Left renal cortex interstitium (tissue), 4 donors: ENCODE results near the gene PLB1. TPM values are rescaled to one million over a fixed set of nuclear protein-coding genes. Genes with fewer than 3 reads are reported as not detected.

Experiments
- DNase-seq, 4 donors: peaks; one replicate each; pipeline ENCODE4 v3.0.0-alpha.2; 2013; ENCODE audit warnings: low read depth in 4 of 4, low spot score in 2 of 4, missing footprints in 1 of 4
- polyA plus RNA-seq, 4 donors: library from polyadenylated mRNA; unstranded; fragments of 120-200 nt; gene quantifications; one replicate each; pipeline ENCODE4 v1.2.1, GENCODE V29; 2013; ENCODE audit not compliant: insufficient read length in 4 of 4

PLB1 gene
- polyA plus RNA-seq, 4 donors, result 0.84 to 1.7 (median 1.4) TPM

DNA sequence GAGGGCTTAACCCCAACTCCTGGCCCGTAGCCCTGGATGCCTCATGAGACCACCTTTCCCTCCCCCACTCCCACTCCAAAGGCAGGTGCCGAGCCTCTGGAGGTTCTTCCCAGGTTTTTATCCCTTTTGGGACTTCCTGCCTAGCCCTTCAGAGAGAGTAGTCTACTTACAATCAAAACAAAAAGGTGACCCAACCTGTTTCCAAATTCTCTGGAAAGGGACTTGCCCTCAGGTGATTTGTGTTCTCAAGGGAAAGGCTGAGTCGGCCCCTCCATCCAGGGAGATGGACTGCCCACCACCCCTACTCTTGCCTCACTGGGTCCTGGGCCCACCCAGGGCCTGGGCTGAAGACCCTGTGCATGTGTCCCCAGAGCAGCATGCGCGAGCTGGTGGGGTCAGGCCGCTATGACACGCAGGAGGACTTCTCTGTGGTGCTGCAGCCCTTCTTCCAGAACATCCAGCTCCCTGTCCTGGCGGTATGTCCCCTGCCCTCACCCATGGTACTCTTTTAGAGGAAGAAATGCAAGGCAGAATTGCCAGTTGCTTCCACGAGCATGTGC lies 108.5 kb downstream of the PLB1 start:
- no peak for DNase-seq

DNA sequence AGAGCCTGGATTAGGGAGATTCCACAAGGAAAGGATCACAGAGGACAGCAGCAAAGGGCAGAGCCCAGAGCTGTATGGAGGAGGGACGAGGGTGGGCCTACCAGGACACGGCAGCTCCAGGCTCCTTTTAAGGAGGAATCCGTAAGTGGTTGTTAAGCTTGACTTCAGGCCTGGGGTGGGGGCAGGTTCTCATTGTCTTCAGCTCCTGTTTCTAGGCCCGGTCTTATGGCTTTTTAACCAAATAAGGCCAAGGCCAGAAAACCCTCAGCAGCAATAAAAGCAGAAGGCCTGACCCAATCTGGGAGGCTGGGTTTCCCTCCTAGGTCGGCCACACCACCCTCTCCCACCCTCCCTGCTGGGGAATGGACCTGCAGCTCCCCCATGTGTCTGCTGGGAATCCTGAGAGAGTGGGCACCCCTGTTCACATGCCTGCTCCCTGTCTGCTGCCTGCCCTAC lies 111.2 kb downstream of the PLB1 start:
- DNase-seq, result no peak

DNA sequence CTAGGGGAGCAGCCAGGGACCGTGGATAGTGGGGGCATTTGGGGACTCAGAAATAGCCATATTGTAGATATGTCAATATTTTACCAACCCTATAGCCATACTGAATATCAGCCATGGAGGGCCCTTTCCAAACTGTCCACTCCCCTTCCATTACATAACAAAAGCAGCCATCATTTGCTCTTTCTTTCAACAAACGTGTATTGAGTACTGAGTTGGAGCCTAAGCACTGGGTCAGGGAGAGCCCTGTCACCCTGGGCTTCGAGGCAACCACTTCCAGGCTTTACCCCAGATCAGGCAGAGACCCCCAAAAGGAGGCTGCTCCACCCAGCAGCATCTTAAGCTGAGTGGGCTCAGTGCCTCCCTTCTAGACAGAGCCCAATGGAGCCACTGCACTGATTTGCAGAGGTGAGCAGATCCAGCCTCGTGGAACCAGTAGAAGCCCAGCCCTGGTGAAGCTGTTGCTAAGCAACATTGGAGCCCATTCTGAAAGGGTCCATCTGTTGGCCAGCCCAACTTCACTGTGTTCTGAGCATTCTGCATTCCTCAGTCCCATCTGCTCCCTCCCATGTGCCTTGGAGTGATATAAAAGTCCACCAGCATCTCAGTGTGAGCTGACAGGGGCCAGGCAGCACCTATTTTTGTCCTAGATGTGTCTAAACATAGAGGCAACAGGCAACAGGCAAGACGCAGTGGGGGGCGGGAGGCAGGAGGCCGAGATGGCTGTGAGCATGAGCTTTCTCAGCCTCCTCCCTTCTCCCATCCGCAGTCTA lies 112.1 kb downstream of the PLB1 start:
- DNase-seq, result no peak

DNA sequence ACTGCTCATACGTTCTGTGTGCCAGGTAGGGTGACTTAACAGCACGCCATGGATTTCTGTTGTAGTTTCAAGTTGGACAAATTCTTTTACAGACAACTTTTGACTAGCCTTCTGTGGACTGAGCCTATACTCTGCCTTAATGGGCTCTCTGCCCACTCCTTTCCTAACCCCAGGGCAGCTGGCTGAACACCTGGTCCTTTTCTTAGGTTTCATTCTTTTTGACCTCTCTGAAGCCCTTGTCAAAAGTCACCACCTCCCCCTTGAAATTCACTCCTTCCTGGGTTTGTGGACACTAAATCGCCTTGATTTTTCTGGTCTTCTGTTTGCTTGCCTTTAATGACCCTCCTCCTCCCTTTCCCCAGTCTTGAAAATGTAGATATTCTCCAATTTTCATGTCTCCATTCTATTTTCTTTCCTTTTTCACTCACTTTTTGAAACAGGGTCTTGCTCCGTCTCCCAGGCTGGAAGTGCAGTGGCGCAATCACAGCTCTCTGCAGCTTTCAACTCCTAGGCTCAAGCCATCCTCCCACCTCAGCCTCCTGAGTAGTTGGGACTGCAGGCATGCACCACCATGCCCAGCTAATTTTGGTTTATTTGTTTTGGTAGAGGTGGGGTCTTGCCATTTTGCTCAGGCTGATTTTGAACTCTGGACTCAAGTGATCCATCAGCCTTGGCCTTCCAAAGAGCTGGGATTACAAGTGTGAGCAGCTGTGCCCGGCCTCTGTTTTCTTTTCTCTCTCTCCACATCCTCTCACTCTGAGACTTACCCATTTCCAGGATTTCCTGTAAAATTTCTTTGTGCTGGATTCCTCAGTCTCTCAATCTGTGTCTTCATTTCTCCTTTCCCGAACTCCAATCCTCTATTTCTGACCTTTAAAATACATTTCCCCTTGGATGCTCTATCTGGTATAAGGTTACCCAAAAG lies 112.9 kb downstream of the PLB1 start:
- DNase-seq, result no peak

DNA sequence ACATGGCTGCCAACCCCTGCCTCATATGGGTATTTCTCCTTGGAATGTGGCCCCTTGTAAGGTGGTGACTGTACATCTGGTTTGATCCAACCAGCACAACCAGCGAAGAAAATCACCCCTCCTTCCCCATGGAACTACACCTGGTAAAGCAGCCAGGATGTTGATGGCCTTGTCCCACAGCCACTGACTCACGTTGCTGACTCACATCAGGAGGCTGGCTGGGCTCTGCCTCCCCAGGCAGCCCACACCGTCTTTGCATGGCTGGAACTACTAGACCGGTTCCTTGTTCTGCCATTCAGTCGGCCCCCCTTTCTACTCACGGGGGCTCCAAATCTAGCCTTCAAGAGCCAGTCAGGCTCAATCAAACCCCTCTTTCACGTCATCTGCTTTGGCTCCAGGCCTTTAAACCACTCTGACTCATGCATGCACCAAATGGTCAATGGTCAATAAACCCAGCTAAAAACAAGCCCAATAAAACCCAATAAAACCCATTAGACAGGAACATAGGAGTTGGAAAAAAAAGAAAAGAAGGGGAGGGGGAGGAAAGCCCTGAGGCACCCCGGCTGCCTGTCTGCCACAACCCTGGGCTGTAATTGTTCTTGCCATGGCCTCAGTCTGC lies 114.8 kb downstream of the PLB1 start:
- no peak for DNase-seq

DNA sequence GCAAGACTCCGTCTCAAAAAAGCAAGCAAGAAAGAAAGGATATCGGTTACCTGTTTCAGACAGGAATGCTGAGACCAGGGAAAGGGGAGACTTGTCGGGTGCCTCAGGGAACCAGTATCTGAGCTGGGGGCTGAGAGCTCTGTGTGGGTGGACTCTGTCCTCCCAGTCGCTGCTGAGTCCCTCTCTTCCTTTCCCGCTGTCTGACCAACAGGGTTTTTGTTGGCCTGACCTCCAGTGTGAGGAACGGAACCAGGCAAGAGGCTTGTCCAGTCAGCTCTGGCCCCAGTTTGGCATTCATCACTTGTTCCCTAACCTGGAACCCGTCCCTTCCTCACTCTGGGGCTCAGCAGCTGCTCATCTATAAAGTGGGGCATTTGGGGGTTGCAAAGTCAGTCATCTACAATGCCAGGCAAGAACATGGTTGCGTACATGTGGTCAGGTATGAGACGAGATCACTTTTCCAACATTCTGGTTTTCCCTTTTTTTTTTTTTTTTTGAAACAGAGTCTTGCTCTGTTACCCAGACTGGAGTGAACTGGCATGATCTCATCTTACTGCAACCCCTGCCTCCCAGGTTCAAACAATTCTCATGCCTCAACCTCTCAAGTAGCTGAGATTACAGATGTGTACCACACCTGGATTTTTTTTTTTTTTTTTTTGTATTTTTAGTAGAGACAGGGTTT lies 116.4 kb downstream of the PLB1 start:
- DNase-seq, result no peak

DNA sequence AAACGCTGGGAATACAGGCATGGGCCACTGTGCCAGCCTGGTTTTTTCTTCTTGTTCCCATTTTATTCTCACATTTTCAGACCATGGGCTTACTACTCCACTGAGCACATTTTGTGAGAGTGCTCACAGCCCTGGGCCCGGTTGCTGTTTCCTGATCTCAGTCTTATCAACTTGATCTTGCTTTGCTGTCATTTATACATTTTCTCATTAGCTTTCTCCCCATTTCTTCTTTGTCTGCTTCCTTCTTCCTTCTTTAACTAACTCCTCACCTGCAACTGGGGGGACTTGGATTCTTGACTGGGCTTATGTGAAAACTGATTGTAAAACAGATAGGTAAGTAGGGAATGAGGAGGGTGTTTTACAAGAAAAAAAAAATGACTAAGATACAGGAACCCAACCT lies 117.3 kb downstream of the PLB1 start:
- DNase-seq, result no peak

DNA sequence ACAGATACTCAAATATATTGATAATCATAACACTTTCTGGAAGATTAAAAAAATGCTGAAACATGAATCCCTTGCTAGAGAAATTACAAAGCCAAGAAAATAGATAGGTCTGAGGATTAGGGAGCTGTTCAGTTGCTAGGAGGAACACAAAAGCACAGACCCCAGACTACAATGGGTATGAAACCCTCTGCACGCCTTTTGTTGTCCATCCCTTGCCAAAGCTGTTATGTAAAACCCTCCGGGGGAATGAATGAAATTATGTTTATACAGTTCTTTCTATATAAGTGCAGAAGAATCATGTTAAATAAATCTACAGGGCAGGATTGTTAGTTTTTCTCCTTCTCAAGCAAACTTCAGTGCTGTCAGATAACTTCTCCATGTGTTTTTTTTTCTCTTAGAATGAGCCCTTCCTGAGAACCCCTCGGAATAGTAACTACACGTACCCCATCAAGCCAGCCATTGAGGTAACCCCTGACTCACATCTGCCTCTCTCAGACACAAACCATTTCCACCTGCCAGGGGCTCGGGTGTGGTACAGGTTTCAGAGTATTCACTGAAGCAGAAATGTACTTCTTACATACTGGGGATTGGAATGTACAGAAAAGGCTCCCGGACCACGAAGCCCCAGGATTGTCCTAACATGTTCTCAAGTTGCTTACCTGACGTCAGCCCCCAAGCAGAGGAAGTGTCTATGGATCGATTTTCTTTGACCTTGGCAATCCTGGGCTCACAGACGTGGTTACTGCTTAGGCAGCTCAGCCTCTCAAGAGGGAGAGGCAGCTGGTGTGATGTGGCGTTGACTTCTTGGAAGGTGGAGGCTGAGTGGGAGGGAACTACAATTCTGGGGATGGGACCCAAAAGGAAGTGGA lies 118.0 kb downstream of the PLB1 start:
- DNase-seq, result no peak

DNA sequence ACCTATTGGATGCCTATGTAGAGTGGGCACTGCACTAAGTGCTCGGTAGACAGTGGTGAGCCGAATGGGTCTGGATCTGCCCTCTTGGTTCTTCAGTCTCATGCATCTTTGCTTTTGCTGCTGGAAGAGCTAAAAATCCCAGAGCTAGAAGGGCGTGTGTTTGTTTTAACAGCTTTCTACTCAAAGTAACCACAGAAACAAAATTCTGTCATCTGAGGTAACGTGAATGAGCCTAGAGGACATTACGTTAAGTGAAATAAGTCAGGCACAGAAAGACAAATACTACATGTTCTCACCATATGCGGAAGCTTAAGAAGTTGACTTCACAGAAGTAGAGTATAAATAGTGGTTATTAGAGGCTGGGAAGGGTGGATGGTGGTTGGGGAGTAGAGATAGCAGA lies 119.8 kb downstream of the PLB1 start:
- DNase-seq, result no peak

DNA sequence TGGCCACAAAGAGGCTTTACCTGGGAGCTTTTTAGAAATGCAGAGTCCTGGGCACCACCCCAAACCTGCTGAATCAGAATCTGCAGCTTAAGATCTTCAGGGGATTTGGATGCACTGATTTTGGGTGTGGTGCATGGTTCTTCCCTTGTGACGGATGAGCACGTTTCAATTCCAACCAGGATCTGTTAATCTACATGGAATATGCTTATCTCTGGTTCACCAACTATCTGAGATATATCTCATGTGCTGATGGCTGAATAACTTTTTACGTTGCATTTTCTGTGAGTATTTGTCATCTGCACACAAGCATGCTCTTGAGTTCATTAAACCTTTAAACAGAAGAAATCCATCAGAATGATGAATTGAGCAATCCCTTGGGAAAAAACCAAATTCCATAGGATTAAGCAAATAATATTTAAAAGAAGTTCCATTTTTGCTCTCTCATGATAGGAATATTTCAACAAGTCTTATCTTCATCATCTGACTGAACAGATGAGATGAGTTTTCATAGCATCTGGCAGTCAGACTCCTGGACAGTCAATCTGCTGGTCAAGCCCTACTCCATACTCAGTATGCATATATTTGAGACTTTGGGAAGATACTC lies 120.6 kb downstream of the PLB1 start:
- no peak for DNase-seq

DNA sequence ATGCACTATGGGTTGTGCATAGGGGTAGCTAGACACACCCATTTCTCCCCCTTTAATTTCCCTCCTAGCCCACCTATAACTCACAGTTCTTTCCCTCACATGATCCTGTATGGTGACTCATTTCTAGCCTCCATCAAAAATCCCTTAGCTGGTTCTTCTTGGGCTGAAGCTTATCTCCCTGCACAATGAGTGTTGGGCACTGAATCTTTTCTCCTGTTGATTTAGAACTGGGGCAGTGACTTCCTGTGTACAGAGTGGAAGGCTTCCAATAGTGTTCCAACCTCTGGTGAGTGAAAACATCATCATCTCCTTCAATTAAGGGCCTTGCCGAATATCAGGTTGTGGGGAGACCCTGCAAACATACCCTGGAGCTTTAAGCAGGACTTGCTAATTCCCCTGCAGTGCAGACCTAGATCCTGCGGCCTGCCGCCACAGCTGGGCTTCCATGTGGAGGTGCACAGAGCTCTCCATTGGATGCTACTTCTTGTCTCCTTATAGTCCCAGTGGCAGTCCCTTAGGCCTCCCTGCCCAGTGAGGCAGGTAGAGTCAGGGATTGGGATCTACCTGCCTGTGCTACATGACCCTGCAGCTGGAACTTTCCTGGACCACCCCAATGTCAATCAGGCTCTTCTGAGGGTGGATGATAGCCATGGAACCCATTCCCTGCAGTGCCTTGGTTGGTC lies 121.8 kb downstream of the PLB1 start:
- no peak for DNase-seq

DNA sequence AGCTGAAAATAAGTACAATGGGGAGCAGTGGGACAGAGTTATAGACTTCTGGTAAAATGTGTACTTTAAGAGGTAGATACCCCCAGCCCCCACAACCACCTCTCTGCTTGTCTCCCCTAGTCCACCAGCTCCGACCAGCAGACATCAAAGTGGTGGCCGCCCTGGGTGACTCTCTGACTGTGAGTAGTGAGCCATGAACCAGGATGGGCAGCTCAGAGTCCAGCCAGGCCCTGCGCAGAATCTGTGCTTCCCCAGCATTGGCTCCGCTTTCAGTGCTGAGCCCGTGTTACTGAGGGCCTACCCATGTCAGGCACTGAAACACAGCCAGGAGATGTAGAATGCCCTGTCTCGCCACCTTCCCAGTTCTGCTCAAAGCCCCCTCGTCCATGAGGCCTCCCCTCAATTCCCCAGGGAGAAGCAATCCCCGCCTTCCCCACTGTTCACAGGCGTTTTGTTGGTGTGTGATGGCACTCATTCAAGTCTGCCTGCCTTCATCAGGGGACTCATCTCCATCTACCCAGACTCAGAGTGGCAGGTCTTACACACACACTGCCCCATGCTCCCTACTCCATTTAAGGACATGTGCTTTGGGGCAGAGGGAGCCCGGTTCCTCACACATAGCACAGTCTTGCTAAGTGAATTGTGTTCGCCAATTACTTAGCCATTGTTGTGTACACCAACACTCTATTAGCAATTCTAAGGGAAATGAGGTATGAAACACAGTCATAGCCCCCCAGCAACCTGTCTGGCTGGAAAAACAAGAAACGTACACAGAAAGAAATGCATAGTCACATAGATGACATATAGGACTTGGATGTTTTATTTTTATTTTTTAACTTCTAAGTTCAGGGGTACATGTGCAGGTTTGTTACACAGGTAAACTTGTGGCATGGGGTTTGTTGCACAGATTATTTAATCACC lies 122.6 kb downstream of the PLB1 start:
- DNase-seq, result no peak

DNA sequence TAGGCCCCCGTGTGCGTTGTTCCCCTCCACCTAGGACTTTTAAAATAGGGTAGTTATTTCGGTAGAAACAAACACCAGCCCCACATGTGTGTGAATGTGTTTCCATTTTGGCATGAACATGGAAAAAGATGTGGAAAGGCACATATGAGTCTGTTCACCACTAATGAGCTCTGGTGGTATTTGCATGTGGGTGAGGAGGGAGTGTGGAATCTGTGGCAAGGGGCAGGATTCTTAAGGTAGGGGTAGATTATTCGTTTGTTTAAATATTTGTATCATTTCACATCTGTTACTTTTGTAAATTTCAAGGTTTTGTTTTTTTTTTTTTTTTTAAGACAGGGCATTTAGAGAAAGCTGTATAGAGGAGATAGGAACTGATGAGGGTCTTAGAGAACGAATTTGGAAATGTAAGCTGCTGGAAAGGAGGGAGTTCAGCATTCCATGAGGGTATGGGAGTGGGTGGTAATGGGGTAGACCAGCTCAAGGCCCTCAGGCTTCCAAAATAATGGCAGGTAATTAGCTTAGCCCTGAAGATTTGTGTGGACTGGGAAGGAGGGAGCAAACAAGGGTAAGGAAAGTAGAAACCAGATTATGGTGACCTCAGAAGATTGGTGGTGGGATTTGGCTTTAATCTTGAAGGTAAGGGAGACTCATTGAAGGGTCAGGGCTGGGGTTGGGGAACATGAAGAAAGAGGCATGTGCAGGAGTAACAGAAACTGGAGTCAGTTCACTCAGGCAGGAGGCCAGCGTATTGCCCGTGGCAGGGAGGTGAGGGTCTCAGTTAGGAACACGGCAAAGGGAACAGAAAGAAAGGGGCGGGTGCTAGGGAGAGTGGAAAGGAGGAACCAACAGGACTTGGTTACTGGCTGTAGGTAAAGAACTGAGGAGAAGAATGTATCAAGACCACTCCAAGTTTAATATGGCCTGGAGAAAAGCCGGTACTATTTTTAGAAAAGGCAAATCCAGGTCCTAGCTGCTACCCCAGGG lies 123.6 kb downstream of the PLB1 start:
- no peak for DNase-seq

DNA sequence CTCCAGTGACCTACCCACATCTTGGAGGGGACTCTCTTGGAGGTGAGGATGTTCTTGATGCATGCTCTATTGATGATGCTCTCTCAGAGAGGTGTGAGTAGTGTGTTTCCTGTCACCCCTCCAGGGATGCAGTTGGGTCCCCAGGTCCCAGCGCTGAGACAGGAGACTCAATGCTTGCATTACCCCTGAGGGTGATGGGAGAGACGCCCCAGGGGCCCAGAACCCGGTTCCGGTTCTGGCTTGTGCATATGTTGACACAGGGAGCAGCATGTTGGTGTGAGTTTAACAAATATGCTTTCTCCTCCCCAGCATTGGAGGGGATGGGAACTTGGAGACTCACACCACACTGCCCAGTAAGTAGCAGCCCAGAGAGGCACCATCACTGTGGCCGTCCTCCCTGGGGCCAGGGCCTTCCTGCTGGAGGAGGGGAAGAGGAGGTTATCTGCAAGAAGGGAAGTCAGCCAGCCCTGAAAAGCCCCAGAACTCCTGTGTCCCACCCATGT lies 124.5 kb downstream of the PLB1 start:
- no peak for DNase-seq

DNA sequence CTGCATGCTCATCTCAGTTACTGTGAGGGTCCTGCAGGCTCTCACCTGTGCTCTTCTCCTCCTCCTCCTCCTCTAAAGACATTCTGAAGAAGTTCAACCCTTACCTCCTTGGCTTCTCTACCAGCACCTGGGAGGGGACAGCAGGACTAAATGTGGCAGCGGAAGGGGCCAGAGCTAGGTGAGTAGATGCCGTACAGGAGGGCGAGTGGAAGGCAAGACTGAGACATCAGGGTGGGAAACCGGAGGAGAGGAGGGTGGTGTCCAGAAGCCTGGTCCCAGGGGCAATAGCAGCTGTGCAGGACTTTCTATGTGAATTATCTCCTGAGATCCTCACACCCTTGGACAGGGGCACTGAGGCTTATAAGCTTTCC lies 124.9 kb downstream of the PLB1 start:
- no peak for DNase-seq
